HEK293T (cell line): ENCODE results near the gene TBX2.

ENCODE experiments used
- ARNT ChIP-seq: fragments of 450-650 bp; IDR thresholded peaks from 2 replicates; pipeline ENCODE4 v1.6.1; 2017; ENCODE audit warnings: mild to moderate bottlenecking
- BHLHE40 ChIP-seq: fragments of 450-650 bp; IDR thresholded peaks from 2 replicates; pipeline ENCODE4 v1.6.1; 2016; ENCODE audit warnings: mild to moderate bottlenecking, moderate library complexity, borderline replicate concordance
- CTBP1 ChIP-seq: fragments of 450-650 bp; IDR thresholded peaks from 2 replicates; pipeline ENCODE4 v1.6.1; 2016; ENCODE audit warnings: borderline replicate concordance
- FOXK2 ChIP-seq: fragments of 450-650 bp; IDR thresholded peaks from 2 replicates; pipeline ENCODE4 v1.6.1; 2016; ENCODE audit warnings: mild to moderate bottlenecking
- FOXM1 ChIP-seq: fragments of 450-650 bp; IDR thresholded peaks from 2 replicates; pipeline ENCODE4 v1.6.1; 2017; ENCODE audit warnings: mild to moderate bottlenecking, borderline replicate concordance
- HDGF ChIP-seq: fragments of 450-650 bp; IDR thresholded peaks from 2 replicates; pipeline ENCODE4 v1.6.1; 2017; ENCODE audit warnings: antibody characterized with exemption, borderline replicate concordance
- NFRKB ChIP-seq: fragments of 450-650 bp; IDR thresholded peaks from 2 replicates; pipeline ENCODE4 v1.6.1; 2016; ENCODE audit warnings: mild to moderate bottlenecking, moderate library complexity
- SUZ12 ChIP-seq: fragments of 450-650 bp; IDR thresholded peaks from 2 replicates; pipeline ENCODE4 v1.6.1; 2016; ENCODE audit warnings: mild to moderate bottlenecking
- ZNF384 ChIP-seq: fragments of 450-650 bp; IDR thresholded peaks from 2 replicates; pipeline ENCODE4 v1.6.1; 2016
- TF ChIP-seq, protein P1 (sequence below): fragments of 450-650 bp; IDR thresholded peaks from 2 replicates; pipeline ENCODE4 v1.6.1; 2016

DNA sequence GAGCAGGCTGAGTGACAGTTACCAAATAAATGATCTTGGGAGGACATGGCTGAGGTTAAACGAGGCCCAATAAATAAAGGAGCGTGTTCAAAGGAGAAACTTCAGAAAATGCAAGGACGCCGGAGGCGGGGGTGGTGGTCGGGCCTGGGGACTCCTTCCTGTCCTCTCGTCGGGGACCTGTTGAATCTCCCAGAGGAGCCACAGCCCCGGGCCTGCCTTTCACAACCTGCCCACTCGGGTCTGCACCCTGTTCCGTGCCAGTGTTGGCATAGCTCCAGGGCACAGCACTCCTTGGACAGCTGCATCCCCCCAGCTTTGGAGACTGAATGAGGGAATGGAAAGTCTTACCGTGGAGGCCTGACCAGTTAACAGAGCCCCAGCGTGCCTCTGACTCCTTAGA is 44.4 kb downstream of the TBX2 start:
- TF ChIP-seq ZNF384 (no peak), CTBP1 (no peak), FOXM1 (no peak), BHLHE40 (no peak), SUZ12 (no peak), HDGF (no peak), FOXK2 (no peak), NFRKB (no peak), ARNT (no peak)
- TF ChIP-seq, protein P1, sequence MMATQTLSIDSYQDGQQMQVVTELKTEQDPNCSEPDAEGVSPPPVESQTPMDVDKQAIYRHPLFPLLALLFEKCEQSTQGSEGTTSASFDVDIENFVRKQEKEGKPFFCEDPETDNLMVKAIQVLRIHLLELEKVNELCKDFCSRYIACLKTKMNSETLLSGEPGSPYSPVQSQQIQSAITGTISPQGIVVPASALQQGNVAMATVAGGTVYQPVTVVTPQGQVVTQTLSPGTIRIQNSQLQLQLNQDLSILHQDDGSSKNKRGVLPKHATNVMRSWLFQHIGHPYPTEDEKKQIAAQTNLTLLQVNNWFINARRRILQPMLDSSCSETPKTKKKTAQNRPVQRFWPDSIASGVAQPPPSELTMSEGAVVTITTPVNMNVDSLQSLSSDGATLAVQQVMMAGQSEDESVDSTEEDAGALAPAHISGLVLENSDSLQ: no peak
